ENCODE measurements around the gene GSK3B.

GRCh38 chr3:119815716-119816115, 278.5 kb downstream of the GSK3B start:
- TF ChIP-seq CTCF (conservative IDR thresholded peaks at IDR 0.05 in 1 of 2, IDR thresholded peaks at IDR 0.05 in 1 of 2; ENCODE audit: extremely low read depth in 1 of 2, insufficient read depth in 1 of 2, low read depth in 1 of 2, low read length in 2 of 2) = no peak
- no peak for TF ChIP-seq EZH2 (IDR thresholded peaks at IDR 0.05; ENCODE audit: borderline replicate concordance, low read length)

All from mammary epithelial cell (primary cell).